HUDEP-2 (cell line): ENCODE data around the gene NTSR1.

Experiments used
- DNase-seq, 76 experiments: peaks; one replicate each; lab custom pipeline; 2025; ENCODE audit not compliant: unreplicated experiment in 76 of 76; lab: John Stamatoyannopoulos, UW

The NTSR1 gene

GRCh38 chr20:62811720-62812119 lies 103.1 kb downstream of the NTSR1 start:
- no peak for DNase-seq
